Subcutaneous abdominal adipose tissue (tissue), 5 donors: ENCODE data around the gene CTNNA3.

Source experiments
- H3K27ac ChIP-seq: one replicate; pipeline ENCODE4 v1.7.0; 2013; ENCODE audit warnings: low read depth, mild to moderate bottlenecking, inconsistent platforms, low read length, moderate library complexity
- H3K27me3 ChIP-seq, 5 donors: one replicate each; pipeline ENCODE4 v1.7.0; 2013; ENCODE audit warnings: low read length in 5 of 5, inconsistent platforms in 1 of 5; ENCODE audit not compliant: control insufficient read depth in 5 of 5, insufficient read depth in 4 of 5
- H3K36me3 ChIP-seq, 5 donors: one replicate each; pipeline ENCODE4 v1.7.0; 2013; ENCODE audit warnings: low read length in 5 of 5; ENCODE audit not compliant: control insufficient read depth in 5 of 5, insufficient read depth in 5 of 5
- H3K4me1 ChIP-seq, 5 donors: one replicate each; pipeline ENCODE4 v1.7.0; 2013; ENCODE audit warnings: low read length in 5 of 5, mild to moderate bottlenecking in 3 of 5, moderate library complexity in 1 of 5; ENCODE audit not compliant: control insufficient read depth in 5 of 5, insufficient read depth in 5 of 5
- H3K4me3 ChIP-seq, 5 donors: one replicate each; pipeline ENCODE4 v1.7.0; 2013; ENCODE audit warnings: low read length in 5 of 5, low read depth in 1 of 5
- H3K9ac ChIP-seq, 5 donors: one replicate each; pipeline ENCODE4 v1.7.0; 2013; ENCODE audit warnings: low read length in 5 of 5, mild to moderate bottlenecking in 4 of 5, moderate library complexity in 3 of 5
- H3K9me3 ChIP-seq, 5 donors: one replicate each; pipeline ENCODE4 v1.7.0; 2013; ENCODE audit warnings: low read length in 5 of 5; ENCODE audit not compliant: control insufficient read depth in 5 of 5
- donor health status: healthy.
- donor health status: healthy.
- donor health status: healthy.
- donor health status: healthy.
- donor health status: healthy.

The CTNNA3 gene

GRCh38 chr10:67648613-67649229, 47.3 kb downstream of the CTNNA3 start:
- Histone ChIP-seq H3K9me3 (no peaks in the 10 kb centered on the region), H3K4me3 (no peak overlapping the region), H3K4me1 (no peaks in the 10 kb centered on the region), H3K9ac (no peak overlapping the region), H3K27ac (no peak overlapping the region), H3K27me3 (no peaks in the 10 kb centered on the region), H3K36me3 (no peaks in the 10 kb centered on the region)

- Histone ChIP-seq H3K36me3 (no peaks in the 10 kb centered on the region), H3K27me3 (peaks cover 0 to 3% (median 0%) of the 10 kb centered on the region in 5 donors), H3K9me3 (peaks cover 0 to 4% (median 0%) of the 10 kb centered on the region in 5 donors)
Observed at GRCh38 chr10:67630904-67631303, 65.1 kb downstream of the CTNNA3 start.

GRCh38 chr10:67629461-67629971, 66.5 kb downstream of the CTNNA3 start:
- Histone ChIP-seq H3K9ac (no peak overlapping the region), H3K27me3 (peaks cover 0 to 3% (median 0%) of the 10 kb centered on the region in 5 donors), H3K4me3 (no peak overlapping the region), H3K4me1 (peaks cover 0 to 2% (median 0%) of the 10 kb centered on the region in 5 donors), H3K36me3 (no peaks in the 10 kb centered on the region), H3K9me3 (peaks cover 0 to 2% (median 0%) of the 10 kb centered on the region in 5 donors), H3K27ac (no peak overlapping the region)

More at GRCh38 chr10:67630904-67631303, 65.1 kb downstream of the CTNNA3 start:
- H3K9ac ChIP-seq, result no peak overlapping the region
- no peak overlapping the region for H3K27ac ChIP-seq
- H3K4me1 ChIP-seq, result peaks cover 0 to 2% (median 0%) of the 10 kb centered on the region in 5 donors
- no peak overlapping the region for H3K4me3 ChIP-seq

GRCh38 chr10:67622984-67623383, 73.0 kb downstream of the CTNNA3 start:
- Histone ChIP-seq H3K27ac (no peak overlapping the region), H3K9me3 (peaks cover 0 to 2% (median 0%) of the 10 kb centered on the region in 5 donors), H3K9ac (no peak overlapping the region), H3K4me3 (no peak overlapping the region), H3K27me3 (no peaks in the 10 kb centered on the region), H3K4me1 (no peaks in the 10 kb centered on the region), H3K36me3 (no peaks in the 10 kb centered on the region)

GRCh38 chr10:67622511-67622910, 73.5 kb downstream of the CTNNA3 start:
- no peak overlapping the region for H3K9ac ChIP-seq
- no peak overlapping the region for H3K27ac ChIP-seq
- no peaks in the 10 kb centered on the region for H3K36me3 ChIP-seq
- no peaks in the 10 kb centered on the region for H3K4me1 ChIP-seq
- H3K9me3 ChIP-seq, result peaks cover 0 to 2% (median 0%) of the 10 kb centered on the region in 5 donors
- no peak overlapping the region for H3K4me3 ChIP-seq
- H3K27me3 ChIP-seq, result no peaks in the 10 kb centered on the region

GRCh38 chr10:67621834-67622233, 74.2 kb downstream of the CTNNA3 start:
- H3K4me3 ChIP-seq, result no peak overlapping the region

GRCh38 chr10:67618116-67618515, 77.9 kb downstream of the CTNNA3 start:
- Histone ChIP-seq H3K9ac (no peak overlapping the region), H3K27ac (no peak overlapping the region), H3K4me3 (no peak overlapping the region), H3K27me3 (no peaks in the 10 kb centered on the region), H3K4me1 (no peaks in the 10 kb centered on the region), H3K9me3 (no peaks in the 10 kb centered on the region), H3K36me3 (no peaks in the 10 kb centered on the region)

More at GRCh38 chr10:67621834-67622233, 74.2 kb downstream of the CTNNA3 start:
- Histone ChIP-seq H3K9ac (no peak overlapping the region), H3K27ac (no peak overlapping the region), H3K9me3 (no peaks in the 10 kb centered on the region), H3K4me1 (no peaks in the 10 kb centered on the region), H3K36me3 (no peaks in the 10 kb centered on the region), H3K27me3 (no peaks in the 10 kb centered on the region)

- no peaks in the 10 kb centered on the region for H3K36me3 ChIP-seq
- no peak overlapping the region for H3K9ac ChIP-seq
Observed at GRCh38 chr10:67612577-67613537, 83.1 kb downstream of the CTNNA3 start.

GRCh38 chr10:67612176-67612575, 83.8 kb downstream of the CTNNA3 start:
- Histone ChIP-seq H3K27me3 (no peaks in the 10 kb centered on the region), H3K4me3 (no peak overlapping the region), H3K27ac (no peak overlapping the region), H3K9ac (no peak overlapping the region), H3K4me1 (no peaks in the 10 kb centered on the region), H3K36me3 (no peaks in the 10 kb centered on the region), H3K9me3 (no peaks in the 10 kb centered on the region)

More at GRCh38 chr10:67612577-67613537, 83.1 kb downstream of the CTNNA3 start:
- no peaks in the 10 kb centered on the region for H3K9me3 ChIP-seq
- H3K27me3 ChIP-seq, result no peaks in the 10 kb centered on the region
- no peak overlapping the region for H3K27ac ChIP-seq
- H3K4me3 ChIP-seq, result no peak overlapping the region
- no peaks in the 10 kb centered on the region for H3K4me1 ChIP-seq
